ENCODE data around the gene COL24A1.

- TF ChIP-seq EZH2 (IDR thresholded peaks at IDR 0.05; ENCODE audit: borderline replicate concordance, low read depth, low read length, poor library complexity, severe bottlenecking) (no peak), CTCF (conservative IDR thresholded peaks at IDR 0.05; ENCODE audit: low read depth, low read length) (no peak)
Observed at GRCh38 chr1:85806236-85806965, 350.2 kb downstream of the COL24A1 start.

Measured in A673 (cell line).